ENCODE data around the gene RBCK1. TPM values are rescaled to one million over a fixed set of nuclear protein-coding genes. Genes with fewer than 3 reads are reported as not detected.
A peak's percentile ranks its signal among the peaks of the same experiment; 100 is the strongest.
"Not testable (repeated sequence)": the region's sequence is repeated elsewhere in the genome, so short reads cannot be mapped to it uniquely, and the experiment has no call there.

RBCK1 gene
- total RNA-seq, 2 donors from 2014 or later: 176 to 198 TPM

DNA sequence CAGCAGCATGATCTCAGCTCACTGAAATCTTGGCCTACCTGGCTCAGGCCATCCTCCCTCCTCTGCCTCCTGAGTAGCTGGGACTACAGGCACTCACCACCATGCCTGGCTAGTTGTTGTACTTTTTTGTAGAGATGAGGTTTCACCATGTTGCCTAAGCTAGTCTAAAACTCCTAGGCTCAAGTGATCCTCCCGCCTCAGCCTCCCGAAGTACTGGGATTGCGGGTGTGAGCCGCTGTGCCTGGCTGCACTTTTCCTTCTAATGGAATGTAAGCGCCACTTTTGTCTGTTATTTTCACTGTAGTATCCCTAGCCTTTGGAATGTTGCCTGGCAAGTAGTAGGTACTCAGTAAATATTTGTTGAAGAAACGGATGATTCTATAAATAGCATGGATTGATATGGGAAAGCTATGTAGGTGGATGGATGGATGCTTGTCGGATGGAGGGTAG, 37.9 kb upstream of the RBCK1 start:
- no peaks in the 10 kb centered on the region for H3K9me3 Mint-ChIP-seq
- H3K4me1 Mint-ChIP-seq (ENCODE audit: low read depth): peaks cover 61% of the 10 kb centered on the region
- no peak overlapping the region for H3K4me3 Mint-ChIP-seq
- H3K36me3 Mint-ChIP-seq (ENCODE audit: insufficient read depth in 2 of 2): no peaks in the 10 kb centered on the region
- H3K27ac Mint-ChIP-seq: no peak overlapping the region
- ATAC-seq (replicated peaks in 1 of 2) (no peak), DNase-seq (no peak)
- H3K27me3 Mint-ChIP-seq (ENCODE audit: low read depth): no peaks in the 10 kb centered on the region

DNA sequence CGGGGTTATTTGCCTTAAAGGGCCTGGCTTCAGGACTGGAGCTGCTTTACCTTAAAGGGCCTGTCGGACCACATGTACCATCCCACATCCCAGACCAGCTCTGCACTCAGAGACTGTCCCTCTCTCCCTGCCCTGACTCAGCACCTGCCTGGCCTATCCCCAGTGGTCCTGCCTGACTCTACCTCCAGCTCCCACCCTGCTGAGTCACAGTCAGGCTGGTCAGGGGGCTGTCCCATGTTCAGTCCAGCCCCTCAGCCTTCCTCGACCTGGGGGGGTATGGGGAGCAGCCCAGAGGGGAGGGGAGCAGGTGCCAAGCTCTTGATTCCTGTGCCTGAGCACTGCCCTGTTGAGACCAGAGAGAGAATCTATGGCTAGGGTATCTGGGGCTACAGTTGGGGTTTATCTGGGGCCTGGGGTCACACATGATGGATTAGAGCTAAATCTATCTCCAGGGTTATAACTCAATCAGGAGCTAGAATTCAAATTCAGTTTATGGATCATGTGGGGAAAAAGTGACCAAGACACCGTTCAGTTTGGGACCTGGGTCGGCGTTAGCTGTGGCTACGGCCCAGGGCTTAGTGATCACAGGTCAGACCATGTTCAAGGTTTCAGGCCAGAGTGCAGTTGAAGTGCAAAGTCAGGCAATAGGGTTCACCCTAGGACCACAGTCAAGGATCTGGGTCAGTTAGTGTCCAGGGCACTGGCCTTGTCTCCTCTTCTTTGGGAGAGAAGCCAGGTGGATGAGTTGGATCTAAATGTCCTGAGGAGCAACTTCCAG, 36.9 kb upstream of the RBCK1 start:
- Mint-ChIP-seq H3K27me3 (ENCODE audit: low read depth) (no peaks in the 10 kb centered on the region), H3K27ac (peak overlapping the region; percentile 43), H3K4me3 (no peak overlapping the region), H3K9me3 (no peaks in the 10 kb centered on the region), H3K36me3 (ENCODE audit: insufficient read depth in 2 of 2) (no peaks in the 10 kb centered on the region), H3K4me1 (ENCODE audit: low read depth) (peaks cover 51% of the 10 kb centered on the region)
- DNase-seq (no peak), ATAC-seq (replicated peaks in 1 of 2) (no peak)

DNA sequence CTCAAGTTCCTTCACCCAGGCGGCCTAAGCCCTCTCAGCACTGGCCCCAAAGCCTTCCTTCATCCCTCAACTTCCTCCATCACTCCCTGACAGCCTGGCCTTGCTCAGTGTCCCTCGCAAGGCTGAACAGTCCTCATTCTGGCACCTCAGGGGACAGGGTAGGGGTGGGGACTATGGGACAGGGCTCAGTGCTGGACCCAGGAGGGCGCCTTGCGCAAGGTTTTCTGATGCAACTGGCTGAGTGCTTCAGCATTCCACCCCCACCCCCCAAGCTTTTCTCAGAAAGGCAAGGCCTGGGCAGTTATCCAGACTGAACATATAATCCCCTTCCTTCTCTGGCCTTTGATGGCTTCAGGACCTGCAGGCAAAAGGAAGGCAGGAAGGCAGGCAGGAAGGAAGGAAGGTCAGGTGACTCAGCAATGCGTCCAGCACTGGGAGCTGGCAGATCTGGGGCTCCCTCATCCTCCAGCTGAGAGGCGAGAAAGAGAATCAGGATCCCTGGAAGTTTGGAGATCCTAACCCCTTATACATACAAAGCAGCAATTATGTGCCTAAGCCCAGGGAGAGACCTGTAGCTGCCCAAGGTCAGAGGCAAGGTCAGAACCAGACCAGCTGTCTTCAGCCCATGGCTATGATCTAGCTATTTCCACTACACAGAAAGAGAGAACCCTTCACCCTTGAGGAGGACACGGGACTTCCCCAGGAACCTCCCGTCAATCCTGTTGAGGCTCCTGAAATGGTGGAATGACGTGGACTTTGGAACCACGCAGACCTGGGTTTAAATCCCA, 36.1 kb upstream of the RBCK1 start:
- no peaks in the 10 kb centered on the region for H3K9me3 Mint-ChIP-seq
- no peaks in the 10 kb centered on the region for H3K36me3 Mint-ChIP-seq (ENCODE audit: insufficient read depth in 2 of 2)
- ATAC-seq (replicated peaks in 1 of 2) (peak in 1 of 2 donors; percentile 18), DNase-seq (no peak)
- peak overlapping the region; percentile 43 for H3K27ac Mint-ChIP-seq
- no peaks in the 10 kb centered on the region for H3K27me3 Mint-ChIP-seq (ENCODE audit: low read depth)
- peak overlapping the region; percentile 19 to 37 for H3K4me3 Mint-ChIP-seq
- H3K4me1 Mint-ChIP-seq (ENCODE audit: low read depth): peaks cover 44% of the 10 kb centered on the region

DNA sequence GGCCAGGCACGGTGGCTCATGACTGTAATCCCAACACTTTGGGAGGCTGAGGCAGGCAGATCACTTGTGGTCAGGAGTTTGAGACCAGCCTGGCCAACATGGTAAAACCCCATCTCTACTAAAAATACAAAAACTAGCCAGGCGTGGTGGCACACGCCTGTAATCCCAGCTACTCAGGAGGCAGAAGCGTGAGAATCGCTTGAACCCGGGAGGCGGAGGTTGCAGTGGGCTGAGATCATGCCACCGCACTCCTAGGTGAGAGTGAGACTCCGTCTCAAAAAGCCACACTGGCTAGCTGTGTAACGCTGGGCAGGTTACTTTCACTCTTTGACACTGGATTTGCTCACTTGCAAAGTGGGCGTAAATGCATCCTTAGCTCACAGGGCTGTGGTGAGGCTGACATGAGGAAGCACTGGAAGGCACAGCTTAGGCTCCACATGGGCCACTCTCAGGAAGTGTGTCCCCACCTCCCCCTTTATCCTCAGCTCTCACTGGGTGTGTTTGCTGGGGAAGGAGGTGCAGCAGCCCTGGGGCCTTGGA, 35.5 kb upstream of the RBCK1 start:
- peaks cover 40% of the 10 kb centered on the region for H3K4me1 Mint-ChIP-seq (ENCODE audit: low read depth)
- not testable (repeated sequence) for H3K27ac Mint-ChIP-seq; H3K9me3 Mint-ChIP-seq; H3K27me3 Mint-ChIP-seq (ENCODE audit: low read depth); H3K36me3 Mint-ChIP-seq (ENCODE audit: insufficient read depth in 2 of 2)
- DNase-seq: peak in 1 of 2 donors; percentile 34
- peak overlapping the region in 1 of 2 donors; percentile 37 for H3K4me3 Mint-ChIP-seq
- ATAC-seq (replicated peaks in 1 of 2): peak; percentile 74 to 80

DNA sequence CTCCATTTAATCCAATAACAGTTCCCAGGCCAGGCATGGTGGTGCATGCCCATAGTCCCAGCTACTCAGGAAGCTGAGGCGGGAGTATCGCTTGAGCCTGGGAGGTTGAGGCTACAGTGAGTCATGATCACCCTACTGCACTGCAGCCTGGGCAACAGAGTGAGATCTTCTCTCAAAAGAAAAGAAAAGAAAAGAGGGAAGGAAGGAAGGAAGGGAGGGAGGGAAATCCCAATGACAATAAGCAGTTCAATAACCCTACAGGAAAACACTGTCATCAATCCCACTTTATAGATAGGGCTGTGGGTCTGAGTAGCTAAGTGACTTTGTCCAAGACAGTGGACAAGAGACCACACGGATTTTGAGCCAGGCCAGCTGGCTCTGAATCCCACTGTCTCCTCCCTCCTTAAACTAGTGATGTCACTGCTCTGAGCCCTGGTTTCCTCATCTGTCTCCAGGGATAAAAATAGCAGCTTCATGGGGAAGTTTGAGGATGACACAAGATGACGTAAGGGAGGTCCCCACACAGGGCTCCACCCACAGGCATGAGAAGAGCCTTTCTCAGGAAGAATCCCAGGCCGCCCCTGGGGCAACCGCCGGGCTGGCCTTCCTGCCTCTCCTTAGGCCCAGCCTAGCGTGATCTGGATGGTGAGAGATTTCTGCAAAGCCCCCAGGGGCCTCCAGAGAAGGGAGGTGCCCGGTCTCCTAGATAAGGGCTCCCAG, 34.8 kb upstream of the RBCK1 start:
- Mint-ChIP-seq H3K36me3 (ENCODE audit: insufficient read depth in 2 of 2) (no peaks in the 10 kb centered on the region), H3K27ac (no peak overlapping the region), H3K4me1 (ENCODE audit: low read depth) (peaks cover 46% of the 10 kb centered on the region), H3K9me3 (no peaks in the 10 kb centered on the region), H3K27me3 (ENCODE audit: low read depth) (no peaks in the 10 kb centered on the region), H3K4me3 (peak overlapping the region in 1 of 2 donors; percentile 31)
- DNase-seq: no peak
- ATAC-seq (replicated peaks in 1 of 2): peak; percentile 25 to 40

DNA sequence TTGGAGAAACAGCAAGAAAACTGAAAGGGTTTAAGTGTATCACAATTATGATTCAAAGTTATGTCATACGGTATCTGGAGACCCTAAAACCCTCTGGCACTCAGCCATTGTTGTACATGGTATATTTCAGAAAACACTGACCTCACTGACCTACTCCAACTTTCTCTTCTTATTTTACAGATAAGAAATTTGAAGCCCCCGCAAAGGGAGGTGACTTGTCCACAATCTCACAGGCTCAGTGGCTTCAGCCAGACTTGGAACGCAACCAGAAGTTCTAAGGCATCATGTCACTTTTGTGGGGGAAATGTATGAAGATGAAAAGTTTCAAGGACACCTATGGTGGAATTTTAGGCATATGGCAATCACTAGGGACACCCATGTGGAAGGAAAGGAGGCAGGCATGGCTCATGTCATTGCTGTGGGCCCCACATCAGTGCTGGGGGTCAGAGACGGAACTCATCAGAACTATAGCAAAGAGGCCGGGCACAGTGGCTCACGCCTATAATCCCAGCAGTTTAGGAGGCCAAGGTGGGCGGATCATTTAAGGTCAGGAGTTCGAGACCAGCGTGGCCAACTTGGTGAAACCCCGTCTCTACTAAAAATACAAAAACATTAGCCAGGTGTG, 32.7 kb upstream of the RBCK1 start:
- Mint-ChIP-seq H3K4me3 (no peak overlapping the region), H3K36me3 (ENCODE audit: insufficient read depth in 2 of 2) (no peaks in the 10 kb centered on the region), H3K9me3 (no peaks in the 10 kb centered on the region), H3K4me1 (ENCODE audit: low read depth) (peaks cover 48% of the 10 kb centered on the region), H3K27me3 (ENCODE audit: low read depth) (no peaks in the 10 kb centered on the region), H3K27ac (no peak overlapping the region)
- no peak for ATAC-seq (replicated peaks in 1 of 2)
- DNase-seq: no peak

DNA sequence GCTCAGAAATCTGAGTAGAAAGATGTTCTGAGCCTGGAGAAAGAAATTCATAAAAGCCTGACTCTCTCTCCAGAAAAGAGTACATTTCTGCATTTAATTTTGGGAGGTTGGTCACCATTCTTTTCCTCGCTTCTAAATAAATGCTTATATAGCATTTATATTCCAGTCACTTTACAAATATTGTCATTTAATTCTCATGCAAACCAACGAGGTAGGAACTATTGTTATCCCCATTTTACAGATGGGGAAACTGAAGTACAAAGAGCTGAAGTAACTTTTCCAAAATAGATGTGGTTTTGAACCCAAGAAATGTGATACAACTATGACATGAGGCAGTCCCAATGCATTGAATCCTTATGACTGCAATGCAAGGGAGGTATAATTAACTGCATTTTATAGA, 32.0 kb upstream of the RBCK1 start:
- no peak overlapping the region for H3K4me3 Mint-ChIP-seq
- DNase-seq: no peak
- ATAC-seq (replicated peaks in 1 of 2): no peak
- no peaks in the 10 kb centered on the region for H3K27me3 Mint-ChIP-seq (ENCODE audit: low read depth)
- H3K27ac Mint-ChIP-seq: no peak overlapping the region
- peaks cover 44% of the 10 kb centered on the region for H3K4me1 Mint-ChIP-seq (ENCODE audit: low read depth)
- no peaks in the 10 kb centered on the region for H3K9me3 Mint-ChIP-seq
- H3K36me3 Mint-ChIP-seq (ENCODE audit: insufficient read depth in 2 of 2): no peaks in the 10 kb centered on the region

DNA sequence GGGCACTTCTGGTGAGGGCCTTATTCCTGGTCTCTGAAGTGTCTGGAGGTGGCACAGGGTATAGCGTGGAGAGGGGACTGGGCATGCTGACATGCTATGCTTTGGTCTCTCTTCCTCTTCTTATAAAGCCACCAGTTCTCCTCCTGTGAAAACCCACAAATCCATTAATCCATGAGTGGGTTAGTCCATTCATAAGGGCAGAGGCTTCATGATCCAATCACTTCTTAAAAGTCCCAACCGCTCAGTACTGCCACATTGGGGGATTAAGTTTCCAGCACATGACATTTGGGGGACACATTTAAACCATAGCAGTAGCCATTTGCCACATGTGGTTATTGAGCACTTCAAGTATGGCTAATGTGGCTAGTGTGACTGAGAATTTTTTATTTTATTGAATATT, 31.3 kb upstream of the RBCK1 start:
- no peak overlapping the region for H3K4me3 Mint-ChIP-seq
- no peak for DNase-seq
- H3K4me1 Mint-ChIP-seq (ENCODE audit: low read depth): peaks cover 37% of the 10 kb centered on the region
- H3K27me3 Mint-ChIP-seq (ENCODE audit: low read depth): no peaks in the 10 kb centered on the region
- no peaks in the 10 kb centered on the region for H3K9me3 Mint-ChIP-seq
- peaks cover 3% of the 10 kb centered on the region in 2 donors for H3K36me3 Mint-ChIP-seq (ENCODE audit: insufficient read depth in 2 of 2)
- H3K27ac Mint-ChIP-seq: no peak overlapping the region
- ATAC-seq (replicated peaks in 1 of 2): no peak

DNA sequence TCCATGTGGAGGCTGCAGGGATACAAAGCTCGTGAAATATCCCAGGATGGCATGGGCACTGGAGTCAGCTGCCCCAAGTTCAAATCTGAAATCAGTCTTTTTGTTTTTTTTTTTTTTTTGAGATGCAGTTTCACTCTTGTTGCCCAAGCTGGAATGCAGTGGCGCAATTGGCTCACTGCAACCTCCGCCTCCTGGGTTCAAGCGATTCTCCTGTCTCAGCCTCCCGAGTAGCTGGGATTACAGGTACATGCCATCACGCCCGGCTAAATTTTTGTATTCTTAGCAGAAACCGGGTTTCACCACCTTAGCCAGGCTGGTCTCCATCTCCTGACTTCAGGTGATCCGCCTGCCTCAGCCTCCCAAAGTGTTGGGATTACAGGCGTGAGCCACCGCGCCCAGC, 30.5 kb upstream of the RBCK1 start:
- not testable (repeated sequence) for H3K9me3 Mint-ChIP-seq; H3K27me3 Mint-ChIP-seq (ENCODE audit: low read depth); H3K27ac Mint-ChIP-seq; DNase-seq; ATAC-seq (replicated peaks in 1 of 2); H3K36me3 Mint-ChIP-seq (ENCODE audit: insufficient read depth in 2 of 2)
- peaks cover 33% of the 10 kb centered on the region for H3K4me1 Mint-ChIP-seq (ENCODE audit: low read depth)
- peak overlapping the region in 1 of 2 donors; percentile 92 for H3K4me3 Mint-ChIP-seq

DNA sequence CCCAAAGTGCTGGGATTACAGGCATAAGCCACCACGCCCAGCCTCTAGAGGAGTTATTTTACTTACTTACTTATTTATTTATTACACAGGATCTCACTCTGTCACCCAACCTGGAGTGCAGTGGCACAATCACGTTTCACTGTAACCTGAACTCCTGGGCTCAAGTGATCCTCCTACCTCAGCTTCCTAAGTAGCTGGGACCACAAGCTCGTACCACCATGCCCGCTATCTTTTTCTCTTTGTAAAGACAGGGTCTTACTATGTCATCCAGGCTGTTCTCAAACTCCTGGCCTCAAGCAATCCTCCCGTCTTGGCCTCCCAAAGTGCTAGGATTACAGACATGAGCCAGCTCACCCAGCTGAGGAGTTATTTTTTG, 29.1 kb upstream of the RBCK1 start:
- peaks cover 11 to 12% of the 10 kb centered on the region in 2 donors for H3K36me3 Mint-ChIP-seq (ENCODE audit: insufficient read depth in 2 of 2)
- H3K4me3 Mint-ChIP-seq: peak overlapping the region; percentile 92 to 95
- H3K27me3 Mint-ChIP-seq (ENCODE audit: low read depth): no peaks in the 10 kb centered on the region
- DNase-seq (no peak), ATAC-seq (replicated peaks in 1 of 2) (no peak)
- H3K27ac Mint-ChIP-seq: peak overlapping the region; percentile 98
- peaks cover 35% of the 10 kb centered on the region for H3K4me1 Mint-ChIP-seq (ENCODE audit: low read depth)
- no peaks in the 10 kb centered on the region for H3K9me3 Mint-ChIP-seq

DNA sequence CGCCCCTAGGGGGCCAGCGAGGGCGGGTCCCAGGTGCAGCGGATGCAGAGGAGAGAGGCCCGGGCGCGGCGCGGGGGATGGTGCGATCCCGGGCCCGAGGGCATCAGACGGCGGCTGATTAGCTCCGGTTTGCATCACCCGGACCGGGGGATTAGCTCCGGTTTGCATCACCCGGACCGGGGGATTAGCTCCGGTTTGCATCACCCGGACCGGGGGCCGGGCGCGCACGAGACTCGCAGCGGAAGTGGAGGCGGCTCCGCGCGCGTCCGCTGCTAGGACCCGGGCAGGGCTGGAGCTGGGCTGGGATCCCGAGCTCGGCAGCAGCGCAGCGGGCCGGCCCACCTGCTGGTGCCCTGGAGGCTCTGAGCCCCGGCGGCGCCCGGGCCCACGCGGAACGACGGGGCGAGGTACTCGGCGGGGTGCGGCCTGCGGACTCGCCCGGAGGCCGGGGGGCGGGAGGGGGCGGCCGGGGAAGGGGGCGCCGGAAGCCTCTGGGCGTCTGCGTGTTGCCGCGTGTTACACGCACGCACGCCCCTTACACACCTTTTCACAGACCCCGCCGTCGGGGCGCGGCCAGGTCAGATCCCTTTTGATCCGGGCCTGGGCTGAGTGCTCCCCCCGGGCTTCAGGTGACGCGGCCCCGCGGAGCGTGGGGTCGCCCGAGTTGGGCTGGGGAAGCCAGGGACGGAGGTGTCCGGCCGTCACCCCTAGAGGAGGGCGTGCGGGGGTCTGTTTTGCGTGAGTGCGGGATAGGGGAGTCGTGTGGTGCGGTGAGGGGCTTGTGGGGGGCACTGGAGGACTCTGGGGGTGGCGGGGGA, 27.1 kb upstream of the RBCK1 start:
- H3K9me3 Mint-ChIP-seq: no peaks in the 10 kb centered on the region
- H3K4me1 Mint-ChIP-seq (ENCODE audit: low read depth): peaks cover 55% of the 10 kb centered on the region
- H3K4me3 Mint-ChIP-seq: peak overlapping the region; percentile 92 to 95
- peaks cover 15 to 22% of the 10 kb centered on the region in 2 donors for H3K36me3 Mint-ChIP-seq (ENCODE audit: insufficient read depth in 2 of 2)
- peak; percentile 76 to 77 for ATAC-seq (replicated peaks in 1 of 2)
- H3K27ac Mint-ChIP-seq: peak overlapping the region; percentile 98
- peak; percentile 87 to 91 for DNase-seq
- H3K27me3 Mint-ChIP-seq (ENCODE audit: low read depth): no peaks in the 10 kb centered on the region

All from activated T-cell treated with anti-CD3 and anti-CD28 coated beads, Interleukin-2, amount 50 U/mL, for 72 hours (primary cell).